H4 (cell line): Measurements from ENCODE around the gene CFAP65. TPM values are rescaled to one million over a fixed set of nuclear protein-coding genes. Genes with fewer than 3 reads are reported as not detected.

Experiments used
- total RNA-seq: library from RNA; depleted of rRNA; stranded (reverse); fragments of >200 nt; shearing (Covaris generic); gene quantifications from 2 replicates; pipeline ENCODE4 v1.2.3, GENCODE V29; 2014; rRNA removed

Gene CFAP65
- total RNA-seq, 1 experiment from 2014 or later = 0.10 TPM

Other genes starting within 250 kb of the CFAP65 start
- gene PRKAG3, start 209.7 kb downstream of the CFAP65 start, total RNA-seq = not detected in 2 replicates
- gene WNT6, start 181.7 kb downstream of the CFAP65 start, total RNA-seq = 0.21 and 2.1 TPM in 2 replicates
- 0.12 TPM in 1 of 2 replicates, not detected in the other for gene WNT10A, start 160.7 kb downstream of the CFAP65 start, total RNA-seq
- gene CDK5R2, start 81.8 kb downstream of the CFAP65 start, total RNA-seq = 0.45 and 0.75 TPM in 2 replicates
- gene FEV, start 56.3 kb downstream of the CFAP65 start, total RNA-seq = not detected in 2 replicates
- gene CRYBA2, start 48.1 kb downstream of the CFAP65 start, total RNA-seq = not detected in 2 replicates
- not detected in 2 replicates for gene IHH, start 19.4 kb upstream of the CFAP65 start, total RNA-seq
- 20.9 and 27.4 TPM in 2 replicates for gene NHEJ1, start 119.3 kb upstream of the CFAP65 start, total RNA-seq
- gene SLC23A3, start 128.5 kb upstream of the CFAP65 start, total RNA-seq = 0.12 TPM in 1 of 2 replicates, not detected in the other
- 10.8 and 13.3 TPM in 2 replicates for gene CNPPD1, start 135.4 kb upstream of the CFAP65 start, total RNA-seq
- 52.8 and 53.3 TPM in 2 replicates for gene RETREG2, start 136.8 kb upstream of the CFAP65 start, total RNA-seq
- 22.7 and 37.4 TPM in 2 replicates for gene ZFAND2B, start 165.3 kb upstream of the CFAP65 start, total RNA-seq
- 47.2 and 47.4 TPM in 2 replicates for gene ABCB6, start 177.4 kb upstream of the CFAP65 start, total RNA-seq
- gene ATG9A, start 188.1 kb upstream of the CFAP65 start, total RNA-seq = 46.4 and 73.6 TPM in 2 replicates
- gene ANKZF1, start 188.3 kb upstream of the CFAP65 start, total RNA-seq = 9.2 and 17.2 TPM in 2 replicates
- 5.7 and 7.6 TPM in 2 replicates for gene GLB1L, start 203.9 kb upstream of the CFAP65 start, total RNA-seq
- 32.8 and 42.1 TPM in 2 replicates for gene STK16, start 204.0 kb upstream of the CFAP65 start, total RNA-seq
- gene TUBA4B, start 211.7 kb upstream of the CFAP65 start, total RNA-seq = not detected in 2 replicates
- 6.2 and 9.3 TPM in 2 replicates for gene TUBA4A, start 212.4 kb upstream of the CFAP65 start, total RNA-seq
- gene DNAJB2, start 237.8 kb upstream of the CFAP65 start, total RNA-seq = 16.1 and 18.3 TPM in 2 replicates